Stimulated activated naive CD4-positive, alpha-beta T cell (primary cell): ENCODE data around the gene ZNF547.

ENCODE experiments used
- DNase-seq, 6 experiments: peaks; one replicate each; lab custom pipeline; 2025; lab: John Stamatoyannopoulos, UW

The ZNF547 gene

GRCh38 chr19:57362997-57363687 is at the start of gene ZNF547, which contains the start of gene TRAPPC2B:
Gene ZNF547, plus strand, starts transcription at chr19:57363551. Its CDS starts 5,005 bp downstream, at chr19:57368556.
Gene TRAPPC2B, plus strand, starts transcription at chr19:57363551. Its CDS starts 1,283 bp downstream, at chr19:57364834.
- peak; percentile 93 to 98 (median 98) for DNase-seq

GRCh38 chr19:57314146-57314545 is 49.2 kb upstream of the ZNF547 start:
- DNase-seq: no peak

GRCh38 chr19:57317503-57317902 is 45.8 kb upstream of the ZNF547 start:
- no peak for DNase-seq

GRCh38 chr19:57319869-57320179 is 43.5 kb upstream of the ZNF547 start:
- no peak for DNase-seq

GRCh38 chr19:57320180-57321084 is 42.9 kb upstream of the ZNF547 start, which contains the start of gene ZNF543:
Gene ZNF543, plus strand, starts transcription at chr19:57320472. Its CDS starts 382 bp downstream, at chr19:57320854.
- peak; percentile 66 to 86 (median 82) for DNase-seq

- no peak for DNase-seq
Observed at GRCh38 chr19:57321116-57321515, 42.2 kb upstream of the ZNF547 start.

- no peak for DNase-seq
Observed at GRCh38 chr19:57321751-57322150, 41.6 kb upstream of the ZNF547 start.

GRCh38 chr19:57324992-57325391 is 38.4 kb upstream of the ZNF547 start:
- no peak for DNase-seq

GRCh38 chr19:57327993-57328392 is 35.4 kb upstream of the ZNF547 start:
- DNase-seq: no peak

- DNase-seq: no peak
Observed at GRCh38 chr19:57334191-57334590, 29.2 kb upstream of the ZNF547 start.

GRCh38 chr19:57338877-57339276 is 24.5 kb upstream of the ZNF547 start:
- no peak for DNase-seq

- DNase-seq: no peak
Observed at GRCh38 chr19:57342582-57342981, 20.8 kb upstream of the ZNF547 start.

- no peak for DNase-seq
Observed at GRCh38 chr19:57348136-57348535, 15.2 kb upstream of the ZNF547 start.

GRCh38 chr19:57350877-57351805 is 12.2 kb upstream of the ZNF547 start, which contains the start of gene ZNF304:
Gene ZNF304, plus strand, starts transcription at chr19:57351271. Its CDS starts 394 bp downstream, at chr19:57351665.
- peak; percentile 47 to 81 (median 74) for DNase-seq

GRCh38 chr19:57351867-57352266 is 11.5 kb upstream of the ZNF547 start:
- DNase-seq: no peak

GRCh38 chr19:57355916-57356315 is 7.4 kb upstream of the ZNF547 start:
- DNase-seq: no peak

- DNase-seq: no peak
Observed at GRCh38 chr19:57357406-57357805, 5.9 kb upstream of the ZNF547 start.

- no peak for DNase-seq
Observed at GRCh38 chr19:57359300-57359699, 4.1 kb upstream of the ZNF547 start.

GRCh38 chr19:57362419-57362818 is 932 bp upstream of the ZNF547 start:
- DNase-seq: no peak

- DNase-seq: no peak
Observed at GRCh38 chr19:57363688-57364181, 384 bp downstream of the ZNF547 start.

GRCh38 chr19:57366776-57367175 is 3.4 kb downstream of the ZNF547 start:
- DNase-seq: no peak

GRCh38 chr19:57374179-57374578 is 10.8 kb downstream of the ZNF547 start:
- no peak for DNase-seq
